K562 (cell line): Measurements from ENCODE around the gene RIPK3. TPM values are rescaled to one million over a fixed set of nuclear protein-coding genes. Genes with fewer than 3 reads are reported as not detected.

ENCODE experiments used
- ATAC-seq: fragments of 200-7000 bp; cut with Tn5 transposase; 3 replicates; pipeline ENCODE4 v1.9.1; 2020; ENCODE audit warnings: moderate library complexity
- BruUV-seq: library from RNA; stranded (reverse); fragments of 400-500 nt; replicated peaks from 2 replicates; lab custom pipeline; 2021; lab: Mats Ljungman, UMichigan
- CTCF ChIA-PET: fragments of 300-600 bp; formaldehyde crosslinking; extraction: SDS; loops from one replicate; lab custom pipeline; 2021; ENCODE audit warnings: low intra/inter-chr PET ratio; lab: Yijun Ruan, JAX
- POLR2A ChIA-PET: fragments of 300-600, 350-650 bp; sonication (Branson Sonifier 250); formaldehyde crosslinking; extraction: SDS; loops from one replicate; lab custom pipeline; 2021; ENCODE audit warnings: antibody characterized with exemption, inconsistent platforms; lab: Yijun Ruan, JAX
- DNase-seq, 4 experiments: peaks; one replicate each; pipeline versions ENCODE4 v3.0.0 to v3.0.0-alpha.2; 2011 to 2018; ENCODE audit warnings: low spot score in 3 of 4, mixed read lengths in 3 of 4; ENCODE audit errors: extremely low read depth in 1 of 4
- FAIRE-seq: peaks from 2 replicates; lab custom pipeline; 2011; peaks lifted over from hg19 to GRCh38; lab: Jason Lieb, UNC
- H2AFZ ChIP-seq: 2 replicates; pipeline ENCODE4 v1.6.0; 2011; ENCODE audit warnings: low read depth, low read length, control low read depth, inconsistent platforms
- H3K27ac ChIP-seq: fragments of 200-600 bp; 3 replicates; pipeline ENCODE4 v1.8.0; 2011; ENCODE audit warnings: low read depth, mild to moderate bottlenecking, control low read depth, inconsistent platforms, low read length, moderate library complexity, mixed read lengths; ENCODE audit errors: extremely low read depth
- H3K27me3 ChIP-seq, 2 experiments: fragments of 300-600 bp in 1 of 2; 2 replicates in 1 of 2; 3 replicates in 1 of 2; pipeline versions ENCODE4 v1.6.0 to v1.8.0; 2011; ENCODE audit warnings: inconsistent platforms in 2 of 2, low read length in 2 of 2, mild to moderate bottlenecking in 1 of 2, mixed read lengths in 1 of 2, moderate library complexity in 1 of 2; ENCODE audit not compliant: control insufficient read depth in 2 of 2, insufficient read depth in 2 of 2
- H3K36me3 ChIP-seq: fragments of 300-600 bp; 3 replicates; pipeline ENCODE4 v1.8.0; 2011; ENCODE audit warnings: mild to moderate bottlenecking, low read length, inconsistent platforms; ENCODE audit not compliant: control insufficient read depth, insufficient read depth
- H3K4me1 ChIP-seq, 2 experiments: fragments of 200-600 bp in 1 of 2; replicated peaks in 1 of 2; 2 replicates in 1 of 2; 3 replicates in 1 of 2; pipeline versions ENCODE4 v1.5.1 to v1.8.0; 2011; ENCODE audit warnings: inconsistent platforms in 2 of 2, low read length in 2 of 2, mild to moderate bottlenecking in 1 of 2, mixed read lengths in 1 of 2, moderate library complexity in 1 of 2; ENCODE audit not compliant: control insufficient read depth in 2 of 2, insufficient read depth in 2 of 2
- H3K4me2 ChIP-seq: 2 replicates; pipeline ENCODE4 v1.6.1; 2011; ENCODE audit warnings: low read length, control low read depth, inconsistent platforms, mixed read lengths; ENCODE audit not compliant: insufficient read depth
- H3K4me3 ChIP-seq: fragments of 200-600 bp; sonication (generic), shearing (Covaris generic); 2 replicates; pipeline ENCODE4 v1.5.1; 2016; ENCODE audit warnings: control low read depth, inconsistent platforms
- H3K79me2 ChIP-seq: fragments of 200-600 bp; 3 replicates; pipeline ENCODE4 v1.8.0; 2011; ENCODE audit warnings: low read length, inconsistent platforms; ENCODE audit not compliant: control insufficient read depth, insufficient read depth
- H3K9ac ChIP-seq, 2 experiments: 2 replicates each; pipeline versions ENCODE4 v1.6.0 to v1.6.1; 2011; ENCODE audit warnings: low read depth in 2 of 2, low read length in 2 of 2, control low read depth in 1 of 2, inconsistent platforms in 1 of 2, mild to moderate bottlenecking in 1 of 2, mixed read lengths in 1 of 2; ENCODE audit not compliant: insufficient read depth in 1 of 2
- H3K9me1 ChIP-seq: one replicate; pipeline ENCODE4 v1.6.0; 2011; ENCODE audit warnings: inconsistent platforms, mild to moderate bottlenecking, low read length, moderate library complexity; ENCODE audit not compliant: control insufficient read depth, insufficient read depth
- H3K9me3 ChIP-seq: replicated peaks from 2 replicates; pipeline ENCODE4 v1.5.1; 2011; ENCODE audit warnings: low read depth, low read length, inconsistent platforms; ENCODE audit not compliant: control insufficient read depth, insufficient read depth
- H4K20me1 ChIP-seq: replicated peaks from 2 replicates; pipeline ENCODE4 v1.6.1; 2011; ENCODE audit warnings: low read length, inconsistent platforms, mixed read lengths; ENCODE audit not compliant: control insufficient read depth, insufficient read depth
- CBX1 ChIP-seq: sonication (generic); IDR thresholded peaks from 2 replicates; pipeline ENCODE4 v1.6.1; 2016; ENCODE audit warnings: antibody characterized with exemption, low read depth, mild to moderate bottlenecking
- HNRNPL ChIP-seq: fragments of 200-400 bp; formaldehyde crosslinking; IDR thresholded peaks from 2 replicates; pipeline ENCODE4 v1.6.1; 2017; ENCODE audit warnings: low read depth, mild to moderate bottlenecking, low read length
- KLF16 ChIP-seq: IDR thresholded peaks from 2 replicates; pipeline ENCODE4 v1.6.1; 2016; ENCODE audit warnings: antibody characterized with exemption
- MXI1 ChIP-seq: IDR thresholded peaks from 2 replicates; pipeline ENCODE4 v1.6.1; 2011; ENCODE audit warnings: low read depth, mild to moderate bottlenecking, improper control_type of control experiment, low read length
- NONO ChIP-seq, 2 experiments: fragments of 200-400 bp in 1 of 2; fragments of 450-650 bp in 1 of 2; formaldehyde crosslinking in 1 of 2; IDR thresholded peaks; 2 replicates each; pipeline ENCODE4 v1.6.1; 2017; ENCODE audit warnings: low read depth in 2 of 2, mild to moderate bottlenecking in 2 of 2, moderate library complexity in 2 of 2, low read length in 1 of 2
- NUFIP1 ChIP-seq: fragments of 450-650 bp; IDR thresholded peaks from 2 replicates; pipeline ENCODE4 v1.6.1; 2018; ENCODE audit not compliant: partially characterized antibody
- RAD21 ChIP-seq, 2 experiments: fragments of 250-450 bp in 1 of 2; fragments of 450-650 bp in 1 of 2; sonication (Bioruptor Pico) in 1 of 2; formaldehyde crosslinking in 1 of 2; IDR thresholded peaks in 1 of 2; conservative IDR thresholded peaks in 1 of 2; 2 replicates each; pipeline versions ENCODE4 v1.4.0 to v1.8.0; 2020 to 2022; ENCODE audit warnings: mild to moderate bottlenecking in 2 of 2, moderate library complexity in 1 of 2
- TCF7L2 ChIP-seq: fragments of 150-350 bp; IDR thresholded peaks from 2 replicates; pipeline ENCODE4 v1.6.1; 2016; ENCODE audit warnings: low read depth, mild to moderate bottlenecking, low read length, moderate library complexity
- TFAM ChIP-seq: fragments of 250-450 bp; sonication (Bioruptor Pico); conservative IDR thresholded peaks from 2 replicates; pipeline ENCODE4 v1.5.0; 2021; ENCODE audit warnings: mild to moderate bottlenecking, moderate library complexity
- TFE3 ChIP-seq: fragments of 450-650 bp; formaldehyde crosslinking; IDR thresholded peaks from 2 replicates; pipeline ENCODE4 v1.4.0; 2020; ENCODE audit warnings: mild to moderate bottlenecking, mixed read lengths
- ZNF23 ChIP-seq: fragments of 250-450 bp; sonication (Bioruptor Pico); IDR thresholded peaks from 2 replicates; pipeline ENCODE4 v1.4.0; 2020; ENCODE audit warnings: mild to moderate bottlenecking
- ZNF3 ChIP-seq: fragments of 250-450 bp; sonication (Bioruptor Pico); IDR thresholded peaks from 2 replicates; pipeline ENCODE4 v1.5.0; 2021; ENCODE audit warnings: mild to moderate bottlenecking, moderate library complexity
- ZNF551 ChIP-seq: fragments of 250-450 bp; sonication (Bioruptor Pico); IDR thresholded peaks from 2 replicates; pipeline ENCODE4 v1.5.0; 2021; ENCODE audit warnings: mild to moderate bottlenecking, moderate library complexity
- WGBS: fragments of 100-300 bp; shearing (Covaris generic); methylation state at CpG from one replicate; pipeline ENCODE4 v1.1.6; 2016; ENCODE audit warnings: low coverage, mixed read lengths; ENCODE audit not compliant: insufficient coverage; ENCODE audit errors: missing lambda C conversion rate; 5-methylcytosine and 5-hydroxymethylcytosine counted together
- in situ Hi-C: fragments of 300-500 bp; cut with MboI; formaldehyde crosslinking; loops from 4 replicates; pipeline ENCODE4 v1.15.0; 2018; ENCODE audit warnings: inconsistent platforms, mixed read lengths
- intact Hi-C: fragments of 100-400 bp; cut with micrococcal nuclease; formaldehyde crosslinking; loops from 2 replicates; pipeline ENCODE4 v1.14.2; 2022
- polyA plus RNA-seq, 8 experiments: library from polyadenylated mRNA; depleted of rRNA in 4 of 8; stranded (reverse) in 5 of 8; unstranded in 3 of 8; fragments of >200 nt; fragmentation: Nextera tagmentation in 2 of 8; fragmentation: Illumina TruSeq in 1 of 8; extraction: Ambion mirVana in 2 of 8; extraction: Trizol in 1 of 8; gene quantifications; 2 replicates each; pipeline versions ENCODE4 v1.2.1 to v1.2.3, GENCODE V29; 2011 to 2014; ENCODE audit warnings: inconsistent platforms in 1 of 8, missing spikeins in 1 of 8
- total RNA-seq, 7 experiments: library from RNA; depleted of rRNA in 6 of 7; stranded (reverse); fragments of >200 nt in 6 of 7; fragmentation: Illumina TruSeq in 2 of 7; extraction: Trizol in 2 of 7; gene quantifications; 2 replicates each; pipeline versions ENCODE4 v1.2.1 to v1.2.3, GENCODE V29; 2011 to 2021; ENCODE audit warnings: low replicate concordance in 1 of 7
- TF ChIP-seq, protein P1 (sequence below): fragments of 450-650 bp; IDR thresholded peaks from 2 replicates; pipeline ENCODE4 v1.6.1; 2018; ENCODE audit warnings: mild to moderate bottlenecking, low read depth; ENCODE audit not compliant: partially characterized antibody

Gene RIPK3
- total and polyA plus RNA-seq, 9 of the 15 experiments (the other 6 are each of a cell fraction or from before 2014, with no cell fraction given): 0.03 to 0.43 (median 0.28) TPM; not detected in 3

- Histone ChIP-seq H3K4me2 (no peak overlapping the region), H3K9ac (no peak overlapping the region), H3K9me3 (no peaks in the 10 kb centered on the region), H3K36me3 (no peaks in the 10 kb centered on the region), H3K4me3 (no peak overlapping the region), H3K4me1 (peaks cover 11 to 46% of the 10 kb centered on the region in 2 experiments; a peak in 4 of 5 replicates), H2AFZ (no peak overlapping the region), H4K20me1 (no peaks in the 10 kb centered on the region), H3K9me1 (no peaks in the 10 kb centered on the region), H3K27ac (no peak overlapping the region), H3K79me2 (no peaks in the 10 kb centered on the region)
- ATAC-seq: no peak
- FAIRE-seq: no peak
- intact Hi-C loops (no loop called here), in situ Hi-C loops (no loop called here)
- DNase-seq: no peak
- CTCF ChIA-PET: no interaction called here
- WGBS: 60% methylated on average over 1 of the region's 1 CpG
- no peak for TF ChIP-seq ZNF23 (CRISPR knock-in tag)
- no peak for TF ChIP-seq NUFIP1
- TF ChIP-seq RAD21 (CRISPR knock-in tag; conservative IDR thresholded peaks at IDR 0.05 in 1 of 2, IDR thresholded peaks at IDR 0.05 in 1 of 2): no peak
- no peak for TF ChIP-seq TFAM (CRISPR knock-in tag)
- TF ChIP-seq KLF16: no peak
- TF ChIP-seq HNRNPL: no peak
- TF ChIP-seq ZNF3 (CRISPR knock-in tag): no peak
- TF ChIP-seq CBX1: no peak
- no peak for TF ChIP-seq ZNF551 (CRISPR knock-in tag)
- TF ChIP-seq TCF7L2: no peak
- no peak for TF ChIP-seq NONO (IDR thresholded peaks at IDR 0.05; ENCODE audit: low read depth in 2 of 2, low read length in 1 of 2)
- no peak for TF ChIP-seq MXI1
- no peak for TF ChIP-seq TFE3 (CRISPR knock-in tag)
- TF ChIP-seq, protein P1, sequence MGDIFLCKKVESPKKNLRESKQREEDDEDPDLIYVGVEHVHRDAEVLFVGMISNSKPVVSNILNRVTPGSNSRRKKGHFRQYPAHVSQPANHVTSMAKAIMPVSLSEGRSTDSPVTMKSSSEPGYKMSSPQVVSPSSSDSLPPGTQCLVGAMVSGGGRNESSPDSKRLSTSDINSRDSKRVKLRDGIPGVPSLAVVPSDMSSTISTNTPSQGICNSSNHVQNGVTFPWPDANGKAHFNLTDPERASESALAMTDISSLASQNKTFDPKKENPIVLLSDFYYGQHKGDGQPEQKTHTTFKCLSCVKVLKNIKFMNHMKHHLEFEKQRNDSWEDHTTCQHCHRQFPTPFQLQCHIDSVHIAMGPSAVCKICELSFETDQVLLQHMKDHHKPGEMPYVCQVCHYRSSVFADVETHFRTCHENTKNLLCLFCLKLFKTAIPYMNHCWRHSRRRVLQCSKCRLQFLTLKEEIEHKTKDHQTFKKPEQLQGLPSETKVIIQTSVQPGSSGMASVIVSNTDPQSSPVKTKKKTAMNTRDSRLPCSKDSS: no peak
- TF ChIP-seq, all 486 proteins: peak for 0
- POLR2A ChIA-PET: interaction anchor here (1.2 to 1.7 kb wide), 2 partner anchors 9 to 59 kb away, joined by 3 to 6 read pairs; partner anchors contain the start of genes CBLN3 and KHNYN
- no TSS peak for BruUV-seq
- no peaks in the 10 kb centered on the region for H3K27me3 ChIP-seq
Measured at GRCh38 chr14:24370748-24371147, 31.0 kb upstream of the RIPK3 start.
